Tibial nerve (tissue), 4 donors: Measurements from ENCODE around the gene RAB1A.

ENCODE experiments used
- EP300 ChIP-seq, 2 donors: sonication (generic); formaldehyde crosslinking; IDR thresholded peaks; one replicate each; pipeline ENCODE4 v1.6.1; 2017; ENCODE audit warnings: antibody characterized with exemption in 2 of 2, mild to moderate bottlenecking in 1 of 2
- POLR2A ChIP-seq, 2 donors: fragments of 450-650 bp; IDR thresholded peaks; one replicate each; pipeline ENCODE4 v1.6.1; 2017; ENCODE audit warnings: antibody characterized with exemption in 2 of 2, mild to moderate bottlenecking in 2 of 2, moderate library complexity in 2 of 2
- TF ChIP-seq, protein P1 (sequence below), 5 experiments: fragments of 200-600 bp in 3 of 5; fragments of 450-650 bp in 2 of 5; sonication (generic) in 3 of 5; IDR thresholded peaks; one replicate each; pipeline ENCODE4 v1.5.1; 2016 to 2019; ENCODE audit warnings: antibody characterized with exemption in 5 of 5, mild to moderate bottlenecking in 3 of 5, moderate library complexity in 2 of 5

DNA sequence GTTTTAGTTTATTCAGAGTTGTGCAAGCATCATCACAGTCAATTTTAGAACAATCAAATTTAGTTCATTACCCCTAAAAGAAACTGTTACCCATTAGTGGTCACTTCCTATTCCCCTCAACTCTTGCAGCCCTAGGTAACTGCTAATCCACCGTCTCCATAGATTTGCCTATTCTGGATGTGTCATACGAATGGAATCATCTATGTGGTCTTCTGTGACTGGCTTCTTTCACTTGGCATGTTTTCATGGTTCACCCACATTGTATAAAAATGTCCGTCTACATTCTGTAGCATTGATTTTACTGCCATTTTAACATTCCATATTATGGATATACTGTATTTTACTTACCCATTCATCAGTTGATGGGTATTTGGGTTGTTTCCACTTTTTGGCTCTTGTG is 79.0 kb downstream of the RAB1A start:
- TF ChIP-seq, protein P1, sequence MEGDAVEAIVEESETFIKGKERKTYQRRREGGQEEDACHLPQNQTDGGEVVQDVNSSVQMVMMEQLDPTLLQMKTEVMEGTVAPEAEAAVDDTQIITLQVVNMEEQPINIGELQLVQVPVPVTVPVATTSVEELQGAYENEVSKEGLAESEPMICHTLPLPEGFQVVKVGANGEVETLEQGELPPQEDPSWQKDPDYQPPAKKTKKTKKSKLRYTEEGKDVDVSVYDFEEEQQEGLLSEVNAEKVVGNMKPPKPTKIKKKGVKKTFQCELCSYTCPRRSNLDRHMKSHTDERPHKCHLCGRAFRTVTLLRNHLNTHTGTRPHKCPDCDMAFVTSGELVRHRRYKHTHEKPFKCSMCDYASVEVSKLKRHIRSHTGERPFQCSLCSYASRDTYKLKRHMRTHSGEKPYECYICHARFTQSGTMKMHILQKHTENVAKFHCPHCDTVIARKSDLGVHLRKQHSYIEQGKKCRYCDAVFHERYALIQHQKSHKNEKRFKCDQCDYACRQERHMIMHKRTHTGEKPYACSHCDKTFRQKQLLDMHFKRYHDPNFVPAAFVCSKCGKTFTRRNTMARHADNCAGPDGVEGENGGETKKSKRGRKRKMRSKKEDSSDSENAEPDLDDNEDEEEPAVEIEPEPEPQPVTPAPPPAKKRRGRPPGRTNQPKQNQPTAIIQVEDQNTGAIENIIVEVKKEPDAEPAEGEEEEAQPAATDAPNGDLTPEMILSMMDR (IDR thresholded peaks at IDR 0.05) = no peak
- no peak for TF ChIP-seq POLR2A (IDR thresholded peaks at IDR 0.05)
- TF ChIP-seq EP300 (IDR thresholded peaks at IDR 0.05) = no peak
